K562 (cell line): ENCODE measurements around the gene CTNNB1. TPM values are rescaled to one million over a fixed set of nuclear protein-coding genes. Genes with fewer than 3 reads are reported as not detected.

Experiments
- CBFB ChIP-seq: sonication (generic); formaldehyde crosslinking; IDR thresholded peaks from 2 replicates; pipeline ENCODE4 v1.4.0; 2020; ENCODE audit warnings: mild to moderate bottlenecking, missing genetic modification reagents
- CHD7 ChIP-seq: fragments of 200-600 bp; sonication (generic); IDR thresholded peaks from one replicate; pipeline ENCODE4 v1.6.1; 2012; ENCODE audit warnings: mild to moderate bottlenecking, low read depth, low read length, inconsistent platforms
- DEAF1 ChIP-seq: fragments of 450-650 bp; formaldehyde crosslinking; IDR thresholded peaks from 2 replicates; pipeline ENCODE4 v1.4.0; 2020; ENCODE audit warnings: mild to moderate bottlenecking, moderate library complexity
- DPF2 ChIP-seq: fragments of 450-650 bp; IDR thresholded peaks from 2 replicates; pipeline ENCODE4 v1.6.1; 2016
- FOSL1 ChIP-seq: fragments of 200-800 bp; sonication (Bioruptor generic); conservative IDR thresholded peaks from 2 replicates; pipeline ENCODE4 v1.6.1; 2016; ENCODE audit warnings: missing genetic modification characterization, missing compliant biosample characterization
- KDM5B ChIP-seq: fragments of 200-600 bp; sonication (generic); IDR thresholded peaks from 2 replicates; pipeline ENCODE4 v1.6.1; 2012; ENCODE audit warnings: low read depth, mild to moderate bottlenecking, moderate library complexity, low read length, control low read depth, inconsistent platforms; ENCODE audit not compliant: insufficient replicate concordance
- KLF6 ChIP-seq: fragments of 250-450 bp; sonication (Bioruptor Pico); IDR thresholded peaks from 2 replicates; pipeline ENCODE4 v1.4.0; 2020; ENCODE audit warnings: mild to moderate bottlenecking, moderate library complexity, borderline replicate concordance
- NBN ChIP-seq: fragments of 450-650 bp; IDR thresholded peaks from 2 replicates; pipeline ENCODE4 v1.6.1; 2016; ENCODE audit warnings: low read depth, mild to moderate bottlenecking
- NCOA6 ChIP-seq: fragments of 450-650 bp; IDR thresholded peaks from 2 replicates; pipeline ENCODE4 v1.6.1; 2017; ENCODE audit warnings: mild to moderate bottlenecking
- NR3C1 ChIP-seq: sonication (generic); formaldehyde crosslinking; IDR thresholded peaks from 2 replicates; pipeline ENCODE4 v1.8.1; 2022; ENCODE audit warnings: missing genetic modification reagents
- PHB ChIP-seq: fragments of 250-450 bp; sonication (Bioruptor Pico); IDR thresholded peaks from 2 replicates; pipeline ENCODE4 v1.5.0; 2021
- PKNOX1 ChIP-seq: fragments of 450-650 bp; IDR thresholded peaks from 2 replicates; pipeline ENCODE4 v1.6.1; 2016
- ZKSCAN1 ChIP-seq: fragments of 150-350 bp; IDR thresholded peaks from 2 replicates; pipeline ENCODE4 v1.6.1; 2016; ENCODE audit warnings: low read depth, low read length
- ZNF232 ChIP-seq: sonication (generic); formaldehyde crosslinking; IDR thresholded peaks from 2 replicates; pipeline ENCODE4 v1.8.0; 2022; ENCODE audit warnings: mild to moderate bottlenecking, missing genetic modification reagents
- ZNF263 ChIP-seq: sonication (generic); formaldehyde crosslinking; IDR thresholded peaks from 2 replicates; pipeline ENCODE4 v1.8.0; 2022; ENCODE audit warnings: mild to moderate bottlenecking, missing genetic modification reagents, borderline replicate concordance
- ZNF707 ChIP-seq: fragments of 250-450 bp; sonication (Bioruptor Pico); conservative IDR thresholded peaks from 2 replicates; pipeline ENCODE4 v1.8.0; 2022; ENCODE audit warnings: inconsistent platforms, mild to moderate bottlenecking, moderate library complexity
- polyA plus RNA-seq, 8 experiments: library from polyadenylated mRNA; depleted of rRNA in 4 of 8; stranded (reverse) in 5 of 8; unstranded in 3 of 8; fragments of >200 nt; fragmentation: Nextera tagmentation in 2 of 8; fragmentation: Illumina TruSeq in 1 of 8; extraction: Ambion mirVana in 2 of 8; extraction: Trizol in 1 of 8; gene quantifications; 2 replicates each; pipeline versions ENCODE4 v1.2.1 to v1.2.3, GENCODE V29; 2011 to 2014; ENCODE audit warnings: inconsistent platforms in 1 of 8, missing spikeins in 1 of 8
- total RNA-seq, 7 experiments: library from RNA; depleted of rRNA in 6 of 7; stranded (reverse); fragments of >200 nt in 6 of 7; fragmentation: Illumina TruSeq in 2 of 7; extraction: Trizol in 2 of 7; gene quantifications; 2 replicates each; pipeline versions ENCODE4 v1.2.1 to v1.2.3, GENCODE V29; 2011 to 2021; ENCODE audit warnings: low replicate concordance in 1 of 7

The CTNNB1 gene
- total and polyA plus RNA-seq, 9 of the 15 experiments (the other 6 are each of a cell fraction or from before 2014, with no cell fraction given): 44.3 to 193 (median 154) TPM

GRCh38 chr3:41267975-41268640 lies 68.8 kb downstream of the CTNNB1 start (continued):
- TF ChIP-seq ZNF263 (CRISPR knock-in tag) (no peak), KLF6 (CRISPR knock-in tag) (no peak), PKNOX1 (no peak), KDM5B (no peak), NCOA6 (no peak), DEAF1 (CRISPR knock-in tag) (no peak), CHD7 (no peak), FOSL1 (tag) (peak; percentile 99), PHB (CRISPR knock-in tag) (no peak), ZNF707 (no peak), ZNF232 (CRISPR knock-in tag) (no peak), NBN (peak; percentile 79; the same call in 1 of the 2 replicates), CBFB (no peak), NR3C1 (CRISPR knock-in tag) (no peak), DPF2 (peak; percentile 97), ZKSCAN1 (no peak)
